ENCODE data around the gene DOCK4.

DNA sequence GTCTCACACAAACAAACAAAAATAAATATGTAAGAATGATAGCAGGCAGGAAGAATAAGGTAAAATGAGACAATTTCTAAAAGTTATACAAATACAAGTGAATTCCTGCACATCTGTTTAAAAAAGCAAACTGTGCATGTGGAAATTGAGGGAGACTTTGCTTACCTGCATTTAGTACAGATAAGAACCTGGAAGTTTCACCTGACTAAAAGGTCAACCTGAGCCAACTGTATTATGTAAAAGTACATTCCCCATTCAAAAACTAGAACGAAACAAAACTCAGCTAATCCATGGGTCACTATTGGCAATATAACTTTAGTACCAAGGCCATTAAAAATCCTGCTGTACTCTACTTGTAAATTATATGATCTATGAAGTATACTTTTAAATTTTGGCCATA, 127.1 kb downstream of the DOCK4 start:
- no peak for TF ChIP-seq CTCF (IDR thresholded peaks at IDR 0.05)
- TF ChIP-seq POLR2A (IDR thresholded peaks at IDR 0.05) = no peak
